Epithelial cell of esophagus (primary cell): ENCODE measurements around the gene MBOAT2.

Experiments used
- DNase-seq: peaks from one replicate; pipeline ENCODE4 v3.0.0; 2010; ENCODE audit warnings: low read depth
- H3K4me3 ChIP-seq: 2 replicates; pipeline ENCODE4 v1.5.1; 2011; ENCODE audit warnings: mild to moderate bottlenecking, low read length, control low read depth
- CTCF ChIP-seq: IDR thresholded peaks from 2 replicates; pipeline ENCODE4 v1.5.1; 2011; ENCODE audit warnings: low read depth, mild to moderate bottlenecking, low read length, control low read depth, inconsistent platforms; ENCODE audit not compliant: insufficient read depth; ENCODE audit errors: missing control alignments

MBOAT2 gene

GRCh38 chr2:8806885-8807704, 196.4 kb downstream of the MBOAT2 start:
- H3K4me3 ChIP-seq, result no peak overlapping the region
- DNase-seq, result no peak
- TF ChIP-seq CTCF, result no peak

GRCh38 chr2:8805278-8806210, 197.9 kb downstream of the MBOAT2 start:
- no peak for TF ChIP-seq CTCF
- no peak for DNase-seq
- no peak overlapping the region for H3K4me3 ChIP-seq

GRCh38 chr2:8803658-8804379, 199.7 kb downstream of the MBOAT2 start:
- no peak overlapping the region for H3K4me3 ChIP-seq
- peak; percentile 97 for DNase-seq
- TF ChIP-seq CTCF, result peak; percentile 38

GRCh38 chr2:8802741-8803140, 200.7 kb downstream of the MBOAT2 start:
- no peak for TF ChIP-seq CTCF
- no peak overlapping the region for H3K4me3 ChIP-seq
- no peak for DNase-seq
